ENCODE results near the gene REXO1.

REXO1 gene

GRCh38 chr19:1871630-1872029, 23.3 kb upstream of the REXO1 start:
- Mint-ChIP-seq H3K36me3 (ENCODE audit: low read depth) (peaks cover 66% of the 10 kb centered on the region), H3K9me3 (no peaks in the 10 kb centered on the region), H3K4me3 (no peak overlapping the region), H3K27me3 (no peaks in the 10 kb centered on the region), H3K27ac (no peak overlapping the region), H3K4me1 (ENCODE audit: low read depth) (peaks cover 35% of the 10 kb centered on the region)
- intact Hi-C loops (cut with micrococcal nuclease): no loop called here

- peaks cover 30% of the 10 kb centered on the region for H3K4me1 Mint-ChIP-seq (ENCODE audit: low read depth)
- no peaks in the 10 kb centered on the region for H3K9me3 Mint-ChIP-seq
- H3K27me3 Mint-ChIP-seq: no peaks in the 10 kb centered on the region
- no peak overlapping the region for H3K4me3 Mint-ChIP-seq
- peak overlapping the region; percentile 18 for H3K27ac Mint-ChIP-seq
- H3K36me3 Mint-ChIP-seq (ENCODE audit: low read depth): peaks cover 66% of the 10 kb centered on the region
- intact Hi-C loops (cut with micrococcal nuclease): no loop called here
These were observed 22.9 kb upstream of the REXO1 start for GRCh38 chr19:1871140-1871597.

- H3K36me3 Mint-ChIP-seq (ENCODE audit: low read depth): peaks cover 52% of the 10 kb centered on the region
- H3K27ac Mint-ChIP-seq: no peak overlapping the region
- H3K9me3 Mint-ChIP-seq: no peaks in the 10 kb centered on the region
- H3K4me1 Mint-ChIP-seq (ENCODE audit: low read depth): peaks cover 36% of the 10 kb centered on the region
- intact Hi-C loops (cut with micrococcal nuclease): no loop called here
- no peak overlapping the region for H3K4me3 Mint-ChIP-seq
- no peaks in the 10 kb centered on the region for H3K27me3 Mint-ChIP-seq
These were observed 20.7 kb upstream of the REXO1 start for GRCh38 chr19:1868971-1869370.

- H3K9me3 Mint-ChIP-seq: no peaks in the 10 kb centered on the region
- peaks cover 20% of the 10 kb centered on the region for H3K4me1 Mint-ChIP-seq (ENCODE audit: low read depth)
- no peak overlapping the region for H3K4me3 Mint-ChIP-seq
- H3K27ac Mint-ChIP-seq: no peak overlapping the region
- intact Hi-C loops (cut with micrococcal nuclease): no loop called here
- H3K27me3 Mint-ChIP-seq: no peaks in the 10 kb centered on the region
- H3K36me3 Mint-ChIP-seq (ENCODE audit: low read depth): peaks cover 41% of the 10 kb centered on the region
These were observed 19.1 kb upstream of the REXO1 start for GRCh38 chr19:1867349-1867724.

GRCh38 chr19:1866693-1867348, 18.5 kb upstream of the REXO1 start:
- H3K4me3 Mint-ChIP-seq: no peak overlapping the region
- no peak overlapping the region for H3K27ac Mint-ChIP-seq
- H3K27me3 Mint-ChIP-seq: no peaks in the 10 kb centered on the region
- H3K9me3 Mint-ChIP-seq: no peaks in the 10 kb centered on the region
- peaks cover 41% of the 10 kb centered on the region for H3K36me3 Mint-ChIP-seq (ENCODE audit: low read depth)
- intact Hi-C loops (cut with micrococcal nuclease): no loop called here
- peaks cover 20% of the 10 kb centered on the region for H3K4me1 Mint-ChIP-seq (ENCODE audit: low read depth)

- Mint-ChIP-seq H3K4me1 (ENCODE audit: low read depth) (peaks cover 28% of the 10 kb centered on the region), H3K27me3 (no peaks in the 10 kb centered on the region), H3K36me3 (ENCODE audit: low read depth) (peaks cover 35% of the 10 kb centered on the region), H3K4me3 (peak overlapping the region; percentile 87), H3K27ac (peak overlapping the region; percentile 93), H3K9me3 (no peaks in the 10 kb centered on the region)
- intact Hi-C loops (cut with micrococcal nuclease): no loop called here
These were observed 17.1 kb upstream of the REXO1 start for GRCh38 chr19:1865172-1866010.

- H3K27ac Mint-ChIP-seq: peak overlapping the region; percentile 93
- no peaks in the 10 kb centered on the region for H3K27me3 Mint-ChIP-seq
- intact Hi-C loops (cut with micrococcal nuclease): loop anchor here (1.0 to 5.0 kb wide), 2 partner anchors 12 to 33 kb away; no protein-coding TSS in a partner anchor
- H3K4me3 Mint-ChIP-seq: peak overlapping the region; percentile 87
- H3K9me3 Mint-ChIP-seq: no peaks in the 10 kb centered on the region
- H3K36me3 Mint-ChIP-seq (ENCODE audit: low read depth): peaks cover 31% of the 10 kb centered on the region
- peaks cover 35% of the 10 kb centered on the region for H3K4me1 Mint-ChIP-seq (ENCODE audit: low read depth)
These were observed 16.3 kb upstream of the REXO1 start for GRCh38 chr19:1864480-1865171.

GRCh38 chr19:1863638-1864479, 15.6 kb upstream of the REXO1 start:
- Mint-ChIP-seq H3K27ac (peak overlapping the region; percentile 93), H3K4me1 (ENCODE audit: low read depth) (peaks cover 43% of the 10 kb centered on the region), H3K27me3 (no peaks in the 10 kb centered on the region), H3K36me3 (ENCODE audit: low read depth) (peaks cover 28% of the 10 kb centered on the region), H3K9me3 (no peaks in the 10 kb centered on the region), H3K4me3 (peak overlapping the region; percentile 87)
- intact Hi-C loops (cut with micrococcal nuclease): loop anchor here (1.0 to 5.0 kb wide), 2 partner anchors 12 to 33 kb away; no protein-coding TSS in a partner anchor

GRCh38 chr19:1863328-1863637, 15.0 kb upstream of the REXO1 start, which contains the start of gene KLF16:
TSS of gene KLF16 (minus strand) at chr19:1863579. CDS start at chr19:1863497, 82 bp downstream.
- H3K27ac Mint-ChIP-seq: peak within 1 kb of the TSS; percentile 93
- no peaks in the 10 kb centered on the region for H3K27me3 Mint-ChIP-seq
- H3K9me3 Mint-ChIP-seq: no peaks in the 10 kb centered on the region
- H3K4me3 Mint-ChIP-seq: peak within 1 kb of the TSS; percentile 91
- intact Hi-C loops (cut with micrococcal nuclease): loop anchor here (5.0 kb wide), 1 partner anchor 34 kb away; no protein-coding TSS in a partner anchor
- peaks cover 48% of the 10 kb centered on the region for H3K4me1 Mint-ChIP-seq (ENCODE audit: low read depth)
- peaks cover 24% of the 10 kb centered on the region for H3K36me3 Mint-ChIP-seq (ENCODE audit: low read depth)

GRCh38 chr19:1862424-1863327, 14.4 kb upstream of the REXO1 start:
- peaks cover 54% of the 10 kb centered on the region for H3K4me1 Mint-ChIP-seq (ENCODE audit: low read depth)

GRCh38 chr19:1862068-1862423, 13.8 kb upstream of the REXO1 start:
- peaks cover 61% of the 10 kb centered on the region for H3K4me1 Mint-ChIP-seq (ENCODE audit: low read depth)

More at GRCh38 chr19:1862424-1863327, 14.4 kb upstream of the REXO1 start:
- Mint-ChIP-seq H3K36me3 (ENCODE audit: low read depth) (peaks cover 18% of the 10 kb centered on the region), H3K4me3 (peak overlapping the region; percentile 91), H3K27me3 (no peaks in the 10 kb centered on the region), H3K27ac (peak overlapping the region; percentile 89), H3K9me3 (no peaks in the 10 kb centered on the region)
- intact Hi-C loops (cut with micrococcal nuclease): loop anchor here (5.0 kb wide), 1 partner anchor 35 kb away; no protein-coding TSS in a partner anchor

GRCh38 chr19:1861599-1862031, 13.3 kb upstream of the REXO1 start:
- H3K4me1 Mint-ChIP-seq (ENCODE audit: low read depth): peaks cover 62% of the 10 kb centered on the region
- intact Hi-C loops (cut with micrococcal nuclease): loop anchor here (5.0 kb wide), 1 partner anchor 36 kb away; no protein-coding TSS in a partner anchor
- H3K9me3 Mint-ChIP-seq: no peaks in the 10 kb centered on the region
- H3K27me3 Mint-ChIP-seq: no peaks in the 10 kb centered on the region
- peak overlapping the region; percentile 91 for H3K4me3 Mint-ChIP-seq
- peak overlapping the region; percentile 89 for H3K27ac Mint-ChIP-seq
- peaks cover 19% of the 10 kb centered on the region for H3K36me3 Mint-ChIP-seq (ENCODE audit: low read depth)

More at GRCh38 chr19:1862068-1862423, 13.8 kb upstream of the REXO1 start:
- Mint-ChIP-seq H3K36me3 (ENCODE audit: low read depth) (peaks cover 18% of the 10 kb centered on the region), H3K9me3 (no peaks in the 10 kb centered on the region), H3K27me3 (no peaks in the 10 kb centered on the region), H3K27ac (peak overlapping the region; percentile 89), H3K4me3 (peak overlapping the region; percentile 91)
- intact Hi-C loops (cut with micrococcal nuclease): loop anchor here (5.0 kb wide), 1 partner anchor 35 kb away; no protein-coding TSS in a partner anchor

Measured in dendritic cell treated with granulocyte-macrophage colony-stimulating factor and Interleukin-4, amounts not matched to agents 40 ng/mL and 50 ng/mL, for 4 days (primary cell).